NB4 (cell line): Measurements from ENCODE around the gene CLCF1.

Experiments
- MAX ChIP-seq: IDR thresholded peaks from 2 replicates; pipeline ENCODE4 v1.6.1; 2011; ENCODE audit warnings: low read depth, low read length
- MYC ChIP-seq: IDR thresholded peaks from 2 replicates; pipeline ENCODE4 v1.6.1; 2011; ENCODE audit warnings: low read depth, low read length
- POLR2A ChIP-seq: IDR thresholded peaks from 2 replicates; pipeline ENCODE4 v1.6.1; 2011; ENCODE audit warnings: mild to moderate bottlenecking; ENCODE audit not compliant: insufficient read length; ENCODE audit errors: extremely low read depth
- TF ChIP-seq, protein P1 (sequence below): IDR thresholded peaks from one replicate; pipeline ENCODE4 v1.5.1; 2012; ENCODE audit warnings: low read depth, low read length

GRCh38 chr11:67368621-67369020 lies 4.8 kb downstream of the CLCF1 start:
- TF ChIP-seq, protein P1, sequence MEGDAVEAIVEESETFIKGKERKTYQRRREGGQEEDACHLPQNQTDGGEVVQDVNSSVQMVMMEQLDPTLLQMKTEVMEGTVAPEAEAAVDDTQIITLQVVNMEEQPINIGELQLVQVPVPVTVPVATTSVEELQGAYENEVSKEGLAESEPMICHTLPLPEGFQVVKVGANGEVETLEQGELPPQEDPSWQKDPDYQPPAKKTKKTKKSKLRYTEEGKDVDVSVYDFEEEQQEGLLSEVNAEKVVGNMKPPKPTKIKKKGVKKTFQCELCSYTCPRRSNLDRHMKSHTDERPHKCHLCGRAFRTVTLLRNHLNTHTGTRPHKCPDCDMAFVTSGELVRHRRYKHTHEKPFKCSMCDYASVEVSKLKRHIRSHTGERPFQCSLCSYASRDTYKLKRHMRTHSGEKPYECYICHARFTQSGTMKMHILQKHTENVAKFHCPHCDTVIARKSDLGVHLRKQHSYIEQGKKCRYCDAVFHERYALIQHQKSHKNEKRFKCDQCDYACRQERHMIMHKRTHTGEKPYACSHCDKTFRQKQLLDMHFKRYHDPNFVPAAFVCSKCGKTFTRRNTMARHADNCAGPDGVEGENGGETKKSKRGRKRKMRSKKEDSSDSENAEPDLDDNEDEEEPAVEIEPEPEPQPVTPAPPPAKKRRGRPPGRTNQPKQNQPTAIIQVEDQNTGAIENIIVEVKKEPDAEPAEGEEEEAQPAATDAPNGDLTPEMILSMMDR: no peak
- TF ChIP-seq POLR2A (no peak), MAX (no peak), MYC (no peak)
